Kidney (tissue), 14 donors: ENCODE data around the gene SRSF4. TPM values are rescaled to one million over a fixed set of nuclear protein-coding genes. Genes with fewer than 3 reads are reported as not detected.

Experiments
- DNase-seq, 5 donors: peaks; one replicate each; pipeline ENCODE4 v3.0.0-alpha.2; 2013 to 2020
- FAIRE-seq: peaks from 2 replicates; lab custom pipeline; 2012; peaks lifted over from hg19 to GRCh38; lab: Jason Lieb, UNC
- H3K27ac ChIP-seq, 2 donors: one replicate each; pipeline ENCODE4 v1.7.0; 2013; ENCODE audit warnings: low read depth in 2 of 2, low read length in 2 of 2, inconsistent platforms in 1 of 2
- H3K27me3 ChIP-seq: one replicate; pipeline ENCODE4 v1.7.1; 2013; ENCODE audit warnings: low read length, inconsistent platforms; ENCODE audit not compliant: control insufficient read depth, insufficient read depth
- H3K36me3 ChIP-seq, 3 donors: one replicate each; pipeline versions ENCODE4 v1.7.0 to v1.7.1; 2013; ENCODE audit warnings: low read length in 3 of 3, control low read depth in 1 of 3, inconsistent platforms in 1 of 3; ENCODE audit not compliant: insufficient read depth in 3 of 3, control insufficient read depth in 2 of 3
- H3K4me1 ChIP-seq, 3 donors: one replicate each; pipeline versions ENCODE4 v1.7.0 to v1.7.1; 2013; ENCODE audit warnings: low read length in 3 of 3, inconsistent platforms in 1 of 3, low read depth in 1 of 3; ENCODE audit not compliant: control insufficient read depth in 2 of 3, insufficient read depth in 2 of 3
- H3K4me3 ChIP-seq, 3 donors: one replicate each; pipeline versions ENCODE4 v1.7.0 to v1.8.1; 2013; ENCODE audit warnings: low read length in 3 of 3, control low read depth in 1 of 3, inconsistent platforms in 1 of 3
- H3K9ac ChIP-seq, 3 donors: one replicate each; pipeline versions ENCODE4 v1.7.0 to v1.7.1; 2013; ENCODE audit warnings: low read length in 3 of 3, control low read depth in 1 of 3, inconsistent platforms in 1 of 3
- H3K9me3 ChIP-seq, 3 donors: one replicate each; pipeline versions ENCODE4 v1.7.0 to v1.7.1; 2013; ENCODE audit warnings: low read length in 3 of 3, control low read depth in 1 of 3, inconsistent platforms in 1 of 3; ENCODE audit not compliant: control insufficient read depth in 2 of 3, insufficient read depth in 1 of 3
- intact Hi-C: fragments of 100-400 bp; cut with DNase I; formaldehyde crosslinking; loops from one replicate; pipeline ENCODE4 v1.11.1; 2022
- polyA plus RNA-seq: library from polyadenylated mRNA; stranded (reverse); fragments of 350-450 nt; fragmentation: Illumina TruSeq; extraction: RNeasy Lipid Tissue Mini Kit (QIAGEN cat#74804); gene quantifications from one replicate; pipeline ENCODE4 v1.2.3, GENCODE V29; 2014; ENCODE audit warnings: low read depth, low replicate concordance; ENCODE audit not compliant: insufficient read depth
- total RNA-seq: library from RNA; stranded (reverse); fragmentation: NEBNext Ultra II Directional; extraction: Animal tissue kit (Norgen Biotek cat#: 25700); gene quantifications from one replicate; pipeline ENCODE4 v1.2.1, GENCODE V29; 2021
- TF ChIP-seq, protein P1 (sequence below): IDR thresholded peaks from 3 replicates; pipeline ENCODE4 v1.5.1; 2012; ENCODE audit warnings: mild to moderate bottlenecking, moderate library complexity, borderline replicate concordance; ENCODE audit not compliant: insufficient read depth; ENCODE audit errors: extremely low read depth
- donor health status: control.
- donor health status: control.
- donor health status: control.
- donor health status: control.
- donor health status: control.
- donor health status: DM: yes; HTN: yes; CAD: no.
- donor health status: Normal renal cell carcinoma (clear cell type).

SRSF4 gene
- total and polyA plus RNA-seq, 2 donors from 2014 or later, result 48.4 to 72.3 TPM

DNA sequence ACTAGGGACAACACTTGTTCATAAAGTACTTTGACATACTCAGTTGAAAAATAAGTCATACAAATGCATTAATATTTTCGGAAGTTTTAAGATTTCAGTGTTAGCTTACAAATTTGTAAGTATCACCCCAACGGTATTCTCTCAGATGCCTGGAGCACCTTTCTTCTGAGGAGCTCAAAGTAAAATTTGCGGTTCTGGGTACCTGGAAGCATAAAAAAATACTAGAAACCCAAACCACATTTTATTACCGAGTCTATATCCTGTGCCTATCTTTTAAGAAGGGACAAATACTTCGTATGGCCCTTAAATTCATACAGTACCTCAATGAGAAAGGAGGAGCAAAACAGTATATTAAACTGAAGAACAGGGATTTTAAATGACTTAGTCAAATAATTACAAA, 10.2 kb downstream of the SRSF4 start:
- no peak overlapping the region for H3K9ac ChIP-seq
- FAIRE-seq, result no peak
- H3K9me3 ChIP-seq, result no peaks in the 10 kb centered on the region
- H3K36me3 ChIP-seq, result peaks cover 0 to 4% (median 0%) of the 10 kb centered on the region in 3 donors
- no peak for DNase-seq
- intact Hi-C loops, result no loop called here
- H3K27me3 ChIP-seq, result no peaks in the 10 kb centered on the region
- H3K4me3 ChIP-seq, result no peak overlapping the region
- no peak overlapping the region for H3K27ac ChIP-seq
- peaks cover 0 to 33% (median 17%) of the 10 kb centered on the region in 3 donors for H3K4me1 ChIP-seq
- TF ChIP-seq, protein P1, sequence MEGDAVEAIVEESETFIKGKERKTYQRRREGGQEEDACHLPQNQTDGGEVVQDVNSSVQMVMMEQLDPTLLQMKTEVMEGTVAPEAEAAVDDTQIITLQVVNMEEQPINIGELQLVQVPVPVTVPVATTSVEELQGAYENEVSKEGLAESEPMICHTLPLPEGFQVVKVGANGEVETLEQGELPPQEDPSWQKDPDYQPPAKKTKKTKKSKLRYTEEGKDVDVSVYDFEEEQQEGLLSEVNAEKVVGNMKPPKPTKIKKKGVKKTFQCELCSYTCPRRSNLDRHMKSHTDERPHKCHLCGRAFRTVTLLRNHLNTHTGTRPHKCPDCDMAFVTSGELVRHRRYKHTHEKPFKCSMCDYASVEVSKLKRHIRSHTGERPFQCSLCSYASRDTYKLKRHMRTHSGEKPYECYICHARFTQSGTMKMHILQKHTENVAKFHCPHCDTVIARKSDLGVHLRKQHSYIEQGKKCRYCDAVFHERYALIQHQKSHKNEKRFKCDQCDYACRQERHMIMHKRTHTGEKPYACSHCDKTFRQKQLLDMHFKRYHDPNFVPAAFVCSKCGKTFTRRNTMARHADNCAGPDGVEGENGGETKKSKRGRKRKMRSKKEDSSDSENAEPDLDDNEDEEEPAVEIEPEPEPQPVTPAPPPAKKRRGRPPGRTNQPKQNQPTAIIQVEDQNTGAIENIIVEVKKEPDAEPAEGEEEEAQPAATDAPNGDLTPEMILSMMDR, result no peak

DNA sequence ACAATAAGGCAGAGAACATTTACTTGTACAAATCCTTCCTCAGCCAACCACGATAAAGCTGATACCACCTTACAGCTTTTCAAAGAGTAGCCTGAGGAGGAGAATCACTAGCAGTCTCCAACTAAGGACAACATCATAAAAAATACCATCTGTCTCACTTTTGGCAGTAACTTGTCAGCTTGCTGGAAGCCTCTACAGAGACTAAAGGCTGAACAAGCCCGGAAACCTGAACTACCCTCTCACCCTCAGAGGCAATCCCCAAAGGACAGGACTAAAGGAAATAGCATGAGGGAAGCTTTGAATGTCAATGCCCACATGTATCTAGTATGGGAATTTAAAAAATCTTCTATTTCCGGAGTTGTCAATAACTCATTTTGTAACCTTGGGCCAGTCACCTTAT, 10.6 kb downstream of the SRSF4 start:
- FAIRE-seq, result no peak
- no peaks in the 10 kb centered on the region for H3K9me3 ChIP-seq
- no peak overlapping the region for H3K9ac ChIP-seq
- no peaks in the 10 kb centered on the region for H3K27me3 ChIP-seq
- peaks cover 1 to 34% (median 20%) of the 10 kb centered on the region in 3 donors for H3K4me1 ChIP-seq
- intact Hi-C loops, result no loop called here
- H3K27ac ChIP-seq, result peak overlapping the region in 1 of 2 donors; percentile 37
- no peak overlapping the region for H3K4me3 ChIP-seq
- DNase-seq, result peak in 1 of 5 donors; percentile 28
- peaks cover 0 to 9% (median 1%) of the 10 kb centered on the region in 3 donors for H3K36me3 ChIP-seq
- TF ChIP-seq, protein P1, result no peak

DNA sequence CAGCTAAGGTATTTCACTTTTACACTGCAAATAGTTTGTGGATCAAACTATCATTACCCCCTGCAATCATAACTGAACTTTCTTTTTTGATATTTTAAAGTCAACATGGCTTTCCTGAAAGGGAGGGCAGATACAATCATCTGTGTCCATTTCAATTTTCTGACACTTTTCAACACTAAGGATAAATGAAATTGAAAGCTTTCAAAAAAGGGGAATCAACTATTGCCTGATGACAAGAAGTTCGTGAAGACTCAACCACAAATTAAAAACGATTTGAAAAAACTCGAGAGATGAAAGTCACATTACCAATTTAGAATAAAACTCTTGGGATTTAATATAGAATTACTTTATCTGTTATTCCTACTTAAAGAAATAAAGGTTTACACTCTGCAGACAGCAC, 11.7 kb downstream of the SRSF4 start:
- no peaks in the 10 kb centered on the region for H3K9me3 ChIP-seq
- DNase-seq (no peak), FAIRE-seq (no peak)
- TF ChIP-seq, protein P1, result no peak
- H3K4me3 ChIP-seq, result no peak overlapping the region
- peaks cover 0 to 13% (median 3%) of the 10 kb centered on the region in 3 donors for H3K36me3 ChIP-seq
- H3K27me3 ChIP-seq, result no peaks in the 10 kb centered on the region
- no peak overlapping the region for H3K27ac ChIP-seq
- H3K4me1 ChIP-seq, result peaks cover 3 to 44% (median 28%) of the 10 kb centered on the region in 3 donors
- intact Hi-C loops, result no loop called here
- H3K9ac ChIP-seq, result no peak overlapping the region

DNA sequence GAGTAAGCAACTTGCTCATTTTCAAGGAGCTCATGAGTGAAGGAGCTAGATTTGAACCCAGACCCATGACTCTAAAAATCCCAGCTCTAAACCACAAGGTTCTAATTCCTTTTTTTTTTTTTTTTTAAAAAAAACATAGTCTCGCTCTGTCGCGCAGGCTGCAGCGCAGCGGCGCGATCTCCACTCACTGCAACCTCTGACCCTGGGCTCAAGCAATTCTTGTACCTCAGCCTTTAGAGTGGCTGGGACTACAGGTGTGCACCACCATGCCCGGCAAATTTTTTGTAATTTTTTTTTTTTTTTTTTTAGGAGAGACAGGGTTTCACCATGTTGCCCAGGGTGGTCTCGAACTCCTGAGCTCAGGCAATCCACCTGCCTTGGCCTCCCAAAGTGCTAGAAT, 13.8 kb downstream of the SRSF4 start:
- FAIRE-seq, result no peak
- Histone ChIP-seq H3K36me3 (peaks cover 0 to 20% (median 3%) of the 10 kb centered on the region in 3 donors), H3K9ac (no peak overlapping the region), H3K27me3 (no peaks in the 10 kb centered on the region), H3K4me1 (peaks cover 3 to 62% (median 28%) of the 10 kb centered on the region in 3 donors), H3K4me3 (no peak overlapping the region), H3K27ac (no peak overlapping the region), H3K9me3 (no peaks in the 10 kb centered on the region)
- intact Hi-C loops, result no loop called here
- TF ChIP-seq, protein P1, result no peak
- DNase-seq, result no peak
